Parathyroid adenoma (tissue), 2 donors: Measurements from ENCODE around the gene SCARB2.

ENCODE experiments used
- H2AFZ ChIP-seq: fragments of 300-600 bp; sonication (generic); one replicate; pipeline ENCODE4 v1.7.0; 2017; ENCODE audit warnings: antibody characterized with exemption, mild to moderate bottlenecking
- H3K27ac ChIP-seq: fragments of 300-600 bp; sonication (generic); one replicate; pipeline ENCODE4 v1.7.0; 2017
- H3K27me3 ChIP-seq: fragments of 300-600 bp; sonication (generic); one replicate; pipeline ENCODE4 v1.7.0; 2017; ENCODE audit warnings: low read length; ENCODE audit not compliant: control insufficient read depth, insufficient read depth
- H3K36me3 ChIP-seq: fragments of 300-600 bp; sonication (generic); one replicate; pipeline ENCODE4 v1.7.0; 2017; ENCODE audit warnings: low read length; ENCODE audit not compliant: control insufficient read depth, insufficient read depth
- H3K4me1 ChIP-seq: fragments of 300-600 bp; sonication (generic); one replicate; pipeline ENCODE4 v1.7.0; 2017; ENCODE audit warnings: control low read depth
- H3K4me2 ChIP-seq: fragments of 300-600 bp; sonication (generic); one replicate; pipeline ENCODE4 v1.7.0; 2017; ENCODE audit warnings: low read length
- H3K4me3 ChIP-seq: fragments of 300-600 bp; sonication (generic); one replicate; pipeline ENCODE4 v1.7.0; 2017; ENCODE audit warnings: low read depth, low read length
- H3K79me2 ChIP-seq: fragments of 300-600 bp; sonication (generic); one replicate; pipeline ENCODE4 v1.7.0; 2017; ENCODE audit warnings: control low read depth
- H3K9ac ChIP-seq: fragments of 300-600 bp; sonication (generic); one replicate; pipeline ENCODE4 v1.7.0; 2017; ENCODE audit warnings: mild to moderate bottlenecking
- H3K9me3 ChIP-seq: fragments of 300-600 bp; sonication (generic); one replicate; pipeline ENCODE4 v1.7.0; 2017; ENCODE audit warnings: low read length; ENCODE audit not compliant: control insufficient read depth
- TF ChIP-seq, protein P1 (sequence below): fragments of 300-600 bp; sonication (generic); IDR thresholded peaks from one replicate; pipeline ENCODE4 v1.7.0; 2017; ENCODE audit warnings: antibody characterized with exemption, mild to moderate bottlenecking
- donor health status: primary hyperparathyroidism.

The SCARB2 gene

GRCh38 chr4:76178296-76178695 is 35.3 kb downstream of the SCARB2 start:
- Histone ChIP-seq H3K27ac (no peak overlapping the region), H3K4me3 (no peak overlapping the region)

DNA sequence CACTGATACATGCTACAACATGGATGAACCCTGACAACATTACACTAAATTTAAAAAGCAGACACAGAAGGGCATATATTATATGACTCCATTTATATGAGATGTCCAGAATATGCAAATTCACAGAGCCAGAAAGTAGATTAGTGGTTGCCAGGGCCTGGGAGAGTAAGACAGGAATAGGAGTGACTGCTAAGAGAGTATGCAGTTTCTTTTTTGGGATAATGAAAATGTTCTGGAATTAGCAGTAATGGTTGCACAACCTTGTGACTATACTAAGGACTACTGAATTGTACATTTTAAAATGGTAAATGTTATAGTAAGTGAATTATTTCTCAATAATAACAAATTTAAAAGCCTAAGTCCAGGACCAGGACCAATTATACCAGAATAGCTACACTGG is 35.9 kb downstream of the SCARB2 start:
- H3K4me1 ChIP-seq = no peaks in the 10 kb centered on the region
- H3K9ac ChIP-seq = no peak overlapping the region
- H3K27me3 ChIP-seq = no peaks in the 10 kb centered on the region
- no peak overlapping the region for H3K4me3 ChIP-seq
- H3K79me2 ChIP-seq = peaks cover 3% of the 10 kb centered on the region
- H3K4me2 ChIP-seq = no peak overlapping the region
- no peak overlapping the region for H2AFZ ChIP-seq
- no peaks in the 10 kb centered on the region for H3K9me3 ChIP-seq
- TF ChIP-seq, protein P1, sequence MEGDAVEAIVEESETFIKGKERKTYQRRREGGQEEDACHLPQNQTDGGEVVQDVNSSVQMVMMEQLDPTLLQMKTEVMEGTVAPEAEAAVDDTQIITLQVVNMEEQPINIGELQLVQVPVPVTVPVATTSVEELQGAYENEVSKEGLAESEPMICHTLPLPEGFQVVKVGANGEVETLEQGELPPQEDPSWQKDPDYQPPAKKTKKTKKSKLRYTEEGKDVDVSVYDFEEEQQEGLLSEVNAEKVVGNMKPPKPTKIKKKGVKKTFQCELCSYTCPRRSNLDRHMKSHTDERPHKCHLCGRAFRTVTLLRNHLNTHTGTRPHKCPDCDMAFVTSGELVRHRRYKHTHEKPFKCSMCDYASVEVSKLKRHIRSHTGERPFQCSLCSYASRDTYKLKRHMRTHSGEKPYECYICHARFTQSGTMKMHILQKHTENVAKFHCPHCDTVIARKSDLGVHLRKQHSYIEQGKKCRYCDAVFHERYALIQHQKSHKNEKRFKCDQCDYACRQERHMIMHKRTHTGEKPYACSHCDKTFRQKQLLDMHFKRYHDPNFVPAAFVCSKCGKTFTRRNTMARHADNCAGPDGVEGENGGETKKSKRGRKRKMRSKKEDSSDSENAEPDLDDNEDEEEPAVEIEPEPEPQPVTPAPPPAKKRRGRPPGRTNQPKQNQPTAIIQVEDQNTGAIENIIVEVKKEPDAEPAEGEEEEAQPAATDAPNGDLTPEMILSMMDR = no peak
- no peaks in the 10 kb centered on the region for H3K36me3 ChIP-seq
- no peak overlapping the region for H3K27ac ChIP-seq

More at GRCh38 chr4:76178296-76178695, 35.3 kb downstream of the SCARB2 start:
- H3K4me2 ChIP-seq = no peak overlapping the region
- peaks cover 3% of the 10 kb centered on the region for H3K79me2 ChIP-seq
- no peak overlapping the region for H3K9ac ChIP-seq
- no peaks in the 10 kb centered on the region for H3K27me3 ChIP-seq
- TF ChIP-seq, protein P1 = no peak
- no peaks in the 10 kb centered on the region for H3K9me3 ChIP-seq
- H2AFZ ChIP-seq = no peak overlapping the region
- no peaks in the 10 kb centered on the region for H3K4me1 ChIP-seq
- no peaks in the 10 kb centered on the region for H3K36me3 ChIP-seq

DNA sequence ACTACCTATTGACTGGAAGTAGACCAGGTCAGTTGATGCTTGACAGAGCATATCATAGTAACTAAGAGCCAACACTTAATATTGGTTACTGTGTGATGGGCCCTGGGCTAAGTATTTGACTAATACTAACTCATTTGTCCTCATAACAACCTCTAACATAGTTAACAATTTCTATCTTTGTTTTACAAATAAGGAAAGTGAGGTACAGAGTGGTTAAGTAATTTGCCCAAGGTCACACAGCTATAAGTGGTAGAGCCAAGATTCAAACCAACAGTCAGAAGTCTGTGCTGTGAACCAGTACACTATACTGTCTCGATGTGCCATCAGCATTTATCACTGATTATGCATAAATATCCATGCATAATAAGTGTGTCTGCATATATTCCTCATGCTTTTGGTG is 38.3 kb downstream of the SCARB2 start:
- Histone ChIP-seq H3K4me1 (no peaks in the 10 kb centered on the region), H2AFZ (no peak overlapping the region), H3K27me3 (no peaks in the 10 kb centered on the region), H3K27ac (no peak overlapping the region), H3K79me2 (peaks cover 3% of the 10 kb centered on the region), H3K36me3 (no peaks in the 10 kb centered on the region), H3K9me3 (no peaks in the 10 kb centered on the region), H3K9ac (no peak overlapping the region), H3K4me3 (no peak overlapping the region), H3K4me2 (no peak overlapping the region)
- TF ChIP-seq, protein P1 = no peak

GRCh38 chr4:76174216-76174615 is 39.4 kb downstream of the SCARB2 start:
- no peak overlapping the region for H3K9ac ChIP-seq
- no peak overlapping the region for H3K27ac ChIP-seq
- H2AFZ ChIP-seq = no peak overlapping the region
- H3K36me3 ChIP-seq = no peaks in the 10 kb centered on the region
- H3K4me2 ChIP-seq = no peak overlapping the region
- H3K4me3 ChIP-seq = no peak overlapping the region
- no peaks in the 10 kb centered on the region for H3K79me2 ChIP-seq
- TF ChIP-seq, protein P1 = no peak
- H3K27me3 ChIP-seq = no peaks in the 10 kb centered on the region
- H3K4me1 ChIP-seq = no peaks in the 10 kb centered on the region
- no peaks in the 10 kb centered on the region for H3K9me3 ChIP-seq

- Histone ChIP-seq H3K27me3 (no peaks in the 10 kb centered on the region), H2AFZ (no peak overlapping the region), H3K36me3 (no peaks in the 10 kb centered on the region)
Measured at GRCh38 chr4:76168688-76169087, 44.9 kb downstream of the SCARB2 start.

More at GRCh38 chr4:76168688-76169087, 44.9 kb downstream of the SCARB2 start:
- TF ChIP-seq, protein P1 = no peak
- H3K9me3 ChIP-seq = no peaks in the 10 kb centered on the region
- no peak overlapping the region for H3K4me3 ChIP-seq
- no peak overlapping the region for H3K4me2 ChIP-seq
- H3K79me2 ChIP-seq = no peaks in the 10 kb centered on the region
- no peak overlapping the region for H3K9ac ChIP-seq
- no peak overlapping the region for H3K27ac ChIP-seq
- H3K4me1 ChIP-seq = no peaks in the 10 kb centered on the region
